H1 (cell line): ENCODE measurements around the gene PLEKHA3. TPM values are rescaled to one million over a fixed set of nuclear protein-coding genes. Genes with fewer than 3 reads are reported as not detected.

Source experiments
- RNF2 ChIP-seq: fragments of 200-900, 300-1000 bp; sonication (generic); IDR thresholded peaks from 2 replicates; pipeline ENCODE4 v1.7.1; 2016; ENCODE audit warnings: borderline replicate concordance, low read depth, mild to moderate bottlenecking, antibody characterized with exemption, low read length; ENCODE audit not compliant: poor library complexity, severe bottlenecking; ENCODE audit errors: missing control alignments
- TAF1 ChIP-seq: IDR thresholded peaks from 2 replicates; pipeline ENCODE4 v1.6.1; 2011; ENCODE audit warnings: mild to moderate bottlenecking, low read depth, low read length
- polyA plus RNA-seq, 7 experiments: library from polyadenylated mRNA; depleted of rRNA in 3 of 7; stranded (reverse) in 5 of 7; unstranded in 2 of 7; fragments of >200 nt in 5 of 7; fragments of 200-250 nt in 2 of 7; gene quantifications; 1 replicate in 5 of 7; 2 replicates in 1 of 7; 4 replicates in 1 of 7; pipeline versions ENCODE4 v1.2.1 to v1.2.3, GENCODE V29; 2011 to 2013; ENCODE audit warnings: missing spikeins in 2 of 7, mixed read lengths in 2 of 7
- total RNA-seq: library from RNA; stranded (reverse); fragmentation: NEBNext Ultra II Directional; extraction: Animal tissue kit (Norgen Biotek cat#: 25700); gene quantifications from 2 replicates; pipeline ENCODE4 v1.2.1, GENCODE V29; 2021
- TF ChIP-seq, protein P1 (sequence below): IDR thresholded peaks from 2 replicates; pipeline ENCODE4 v1.6.1; 2012; ENCODE audit warnings: inconsistent platforms

The PLEKHA3 gene
- total and polyA plus RNA-seq, 2 of the 8 experiments (the other 6 are each of a cell fraction or from before 2014, with no cell fraction given): 1.9 to 20.1 TPM

DNA sequence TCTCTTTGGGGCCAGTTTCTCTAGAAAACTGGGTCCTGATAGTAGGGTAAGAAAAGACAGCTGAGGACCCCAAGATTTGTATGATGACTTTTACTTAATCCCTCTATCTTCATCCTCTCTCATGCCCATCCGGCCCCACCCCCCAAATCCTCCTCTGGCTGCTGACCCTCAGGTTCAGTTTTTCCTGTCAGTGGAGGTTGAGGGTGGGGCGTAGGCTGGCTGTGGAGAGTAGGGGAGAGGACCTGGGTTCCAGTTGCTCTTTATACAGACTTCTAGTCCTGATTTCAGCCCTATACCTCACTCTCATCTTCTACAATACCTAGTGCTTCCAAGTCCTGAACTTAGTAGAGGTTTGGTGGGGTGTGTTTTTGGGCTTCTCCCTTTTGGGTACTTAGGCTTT is 28.4 kb downstream of the PLEKHA3 start (continued):
- TF ChIP-seq, protein P1, sequence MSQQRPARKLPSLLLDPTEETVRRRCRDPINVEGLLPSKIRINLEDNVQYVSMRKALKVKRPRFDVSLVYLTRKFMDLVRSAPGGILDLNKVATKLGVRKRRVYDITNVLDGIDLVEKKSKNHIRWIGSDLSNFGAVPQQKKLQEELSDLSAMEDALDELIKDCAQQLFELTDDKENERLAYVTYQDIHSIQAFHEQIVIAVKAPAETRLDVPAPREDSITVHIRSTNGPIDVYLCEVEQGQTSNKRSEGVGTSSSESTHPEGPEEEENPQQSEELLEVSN: no peak
- no peak for TF ChIP-seq TAF1
- no peak for TF ChIP-seq RNF2
